DMS153 (cell line): ENCODE results near the gene DNAJC19.
"Not testable (repeated sequence)": the region's sequence is repeated elsewhere in the genome, so short reads cannot be mapped to it uniquely, and the experiment has no call there.

ENCODE experiments used
- DNase-seq: peaks from one replicate; lab custom pipeline; 2025; lab: John Stamatoyannopoulos, UW

Gene DNAJC19

DNA sequence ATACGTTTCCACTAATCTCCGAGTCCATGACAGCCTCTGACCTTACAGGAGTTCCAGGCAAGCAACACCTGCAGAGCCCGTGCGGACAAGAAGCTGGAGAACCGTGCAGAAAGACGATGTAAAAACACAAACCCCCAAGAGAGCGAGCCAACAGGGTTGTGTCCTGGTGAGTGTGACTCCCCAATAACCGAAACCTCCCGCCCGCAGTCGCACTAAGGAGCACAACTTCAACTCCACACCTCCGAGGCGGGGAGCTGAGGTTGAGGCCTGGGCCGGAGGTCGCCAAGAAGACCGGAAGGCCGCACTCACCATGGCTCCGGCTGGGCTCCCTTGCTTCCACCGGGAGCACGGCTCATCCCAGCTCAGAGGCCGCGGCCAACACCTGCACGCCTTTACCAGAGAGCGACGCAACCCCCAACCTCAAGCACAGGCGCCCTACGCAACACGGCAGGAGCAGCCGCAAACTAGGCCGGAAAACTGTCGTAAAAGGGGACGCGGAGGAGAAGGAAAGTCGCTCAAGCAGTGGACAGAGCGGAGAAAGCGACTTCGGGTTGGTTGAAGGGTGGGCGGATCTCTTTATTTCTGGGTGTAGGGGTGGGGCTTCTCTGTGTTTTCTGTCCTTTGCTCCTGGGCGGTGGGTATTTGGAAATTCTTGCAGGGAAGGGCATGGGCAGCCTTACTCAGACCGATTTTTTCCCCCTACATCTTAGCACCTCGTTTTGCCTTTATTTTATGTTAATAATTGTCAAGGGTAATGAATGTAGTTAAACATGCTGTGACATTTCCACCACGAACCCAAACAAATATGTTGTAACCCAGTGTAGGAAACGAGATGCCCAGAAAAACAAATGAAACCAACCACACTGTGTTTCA, at the start of gene DNAJC19:
TSS of gene DNAJC19 (minus strand) at position 446 of the 873 bp plus-strand sequence. CDS start at position 312, 134 bp downstream.
- peak; percentile 92 for DNase-seq

DNA sequence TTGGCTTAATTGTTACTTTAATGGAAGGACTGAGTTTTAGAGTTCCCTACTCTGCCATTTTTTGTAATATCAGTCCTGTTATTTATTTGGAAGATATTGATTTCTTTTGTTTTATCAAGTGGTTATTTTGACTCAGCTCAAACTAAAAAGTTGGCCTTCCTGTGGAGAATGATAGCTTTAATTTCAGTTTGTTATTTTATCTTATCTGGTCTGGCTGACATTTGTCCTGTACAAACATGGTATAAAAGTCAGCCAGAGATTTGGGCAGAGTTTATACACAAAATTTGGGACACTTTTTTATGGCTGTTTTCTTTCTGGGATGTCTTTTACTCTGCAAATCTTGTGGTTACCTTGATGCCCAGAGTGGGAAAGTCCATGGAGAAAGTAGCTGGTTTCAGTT, 41.4 kb upstream of the DNAJC19 start:
- no peak for DNase-seq

DNA sequence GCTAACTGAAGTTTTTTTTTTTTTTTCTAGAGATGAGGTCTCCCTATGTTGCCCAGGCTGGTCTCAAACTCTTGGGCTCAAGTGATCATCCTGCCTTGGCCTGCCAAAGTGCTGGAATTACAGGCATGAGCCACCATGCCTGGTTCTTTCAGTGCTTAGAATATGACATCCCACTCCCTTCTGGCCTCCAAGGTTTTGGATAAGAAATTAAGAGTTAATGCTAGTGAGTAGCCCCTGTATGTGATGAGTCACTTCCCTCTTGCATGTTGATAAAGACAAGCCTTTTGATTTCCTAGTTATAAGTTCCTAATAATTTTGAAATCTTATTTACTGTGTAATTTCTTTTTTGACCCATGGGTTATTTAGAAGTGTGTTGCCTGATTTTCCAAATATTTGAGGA, 35.7 kb upstream of the DNAJC19 start:
- no peak for DNase-seq

DNA sequence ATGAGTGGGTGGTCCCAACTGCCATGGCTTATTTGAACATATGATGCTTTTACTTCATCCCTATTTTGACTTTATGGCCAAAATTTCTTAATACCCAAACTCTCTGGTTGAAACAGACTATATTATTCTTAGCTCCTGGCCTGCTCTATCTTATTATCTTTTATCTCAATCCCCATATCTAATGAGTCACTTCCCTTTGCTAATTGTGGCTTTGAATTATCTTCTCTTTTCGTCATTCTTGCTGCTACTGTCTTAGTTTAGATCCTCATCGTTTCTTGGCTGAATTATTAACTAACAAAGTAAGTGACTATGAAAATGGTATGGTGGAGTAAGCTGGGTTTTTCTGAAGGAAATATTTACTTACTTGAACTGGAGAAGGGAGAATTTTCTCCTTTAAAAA, 28.2 kb upstream of the DNAJC19 start:
- DNase-seq: no peak

DNA sequence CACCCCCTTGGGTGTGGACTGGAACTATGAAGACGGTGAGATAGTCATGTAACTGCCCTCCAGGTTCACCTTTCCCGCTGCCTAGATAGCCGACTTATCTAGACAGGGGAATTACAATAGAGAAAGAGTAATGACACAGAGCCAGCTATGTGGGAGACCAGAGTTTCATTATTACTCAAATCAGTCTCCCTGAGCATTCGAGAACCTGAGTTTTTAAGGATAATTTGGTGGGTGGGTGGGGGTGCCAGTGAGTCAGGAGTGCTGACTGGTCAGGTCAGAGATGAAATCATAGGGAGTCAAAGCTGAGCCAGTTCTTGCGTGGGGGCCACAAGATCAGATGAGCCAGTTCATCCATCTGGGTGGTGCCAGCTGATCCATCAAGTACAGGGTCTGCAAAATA, 19.7 kb upstream of the DNAJC19 start:
- no peak for DNase-seq

DNA sequence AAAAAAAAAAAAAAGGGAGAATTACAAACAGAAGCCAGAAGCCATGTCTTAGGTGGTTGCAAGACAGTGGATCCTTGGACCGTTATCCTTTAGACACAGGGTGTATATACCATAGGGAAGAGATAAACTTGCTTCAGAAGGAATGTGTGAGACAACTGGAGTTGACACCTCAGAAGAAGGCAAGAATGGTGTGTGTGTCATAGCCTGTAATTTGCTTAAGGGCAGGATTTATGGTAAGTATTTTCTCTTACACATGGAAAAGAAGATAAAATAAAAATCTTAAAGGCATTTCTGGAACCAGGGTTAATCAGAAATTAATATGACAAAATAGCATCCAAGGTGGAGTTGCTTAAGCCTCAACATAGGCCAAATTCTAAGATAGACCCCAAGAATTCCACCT, 19.3 kb upstream of the DNAJC19 start:
- DNase-seq: no peak

DNA sequence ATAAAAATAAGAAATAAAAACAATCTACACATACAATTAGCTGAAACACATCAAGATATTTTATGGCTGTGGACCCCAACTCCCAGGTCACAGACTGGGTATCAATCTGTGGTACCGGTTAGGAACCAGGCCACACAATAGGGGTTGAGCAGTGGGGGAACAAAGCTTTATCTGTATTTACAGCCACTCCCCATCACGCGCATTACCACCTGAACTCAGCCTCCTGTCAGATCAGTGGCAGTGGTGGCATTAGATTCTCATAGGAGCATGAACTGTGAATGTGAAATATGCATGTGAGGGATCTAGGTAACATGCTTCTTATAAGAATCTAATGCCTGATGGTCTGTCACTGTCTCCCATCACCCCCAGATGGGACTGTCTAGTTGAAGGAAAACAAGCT, 17.7 kb upstream of the DNAJC19 start:
- DNase-seq: no peak

DNA sequence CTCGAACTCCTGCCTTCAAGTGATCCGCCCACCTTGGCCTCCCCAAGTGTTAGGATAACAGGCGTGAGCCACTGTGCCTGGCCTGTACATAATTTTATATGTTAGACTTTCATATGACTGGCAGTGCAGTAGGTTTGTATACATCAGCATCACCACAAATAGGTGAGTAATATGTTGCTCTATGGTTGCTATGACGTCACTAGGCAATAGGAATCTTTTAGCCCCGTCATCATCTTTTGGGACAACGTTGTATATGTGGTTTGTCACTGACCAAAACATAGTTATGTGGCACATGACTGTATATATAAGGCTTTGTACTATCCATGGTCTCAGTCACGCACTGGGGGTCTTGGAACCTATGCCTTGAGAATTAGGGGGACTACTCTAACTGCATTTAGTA, 17.0 kb upstream of the DNAJC19 start:
- no peak for DNase-seq

DNA sequence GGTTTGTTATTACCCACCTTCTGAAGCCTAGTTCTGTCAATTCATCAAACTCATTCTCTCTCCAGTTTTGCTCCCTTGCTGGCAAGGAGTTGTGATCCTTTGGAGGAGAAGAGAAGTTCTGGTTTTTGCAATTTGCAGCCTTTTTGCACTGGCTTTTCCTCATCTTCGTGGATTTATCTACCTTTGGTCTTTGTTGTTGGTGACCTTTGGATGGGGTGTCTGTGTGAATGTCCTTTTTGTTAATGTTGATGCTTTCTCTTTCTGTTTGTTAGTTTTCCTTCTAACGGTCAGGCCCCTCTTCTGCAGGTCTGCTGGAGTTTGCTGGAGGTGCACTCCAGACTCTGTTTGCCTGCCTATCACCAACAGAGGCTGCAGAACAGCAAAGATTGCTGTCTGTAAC, 13.9 kb upstream of the DNAJC19 start:
- DNase-seq: not testable (repeated sequence)

DNA sequence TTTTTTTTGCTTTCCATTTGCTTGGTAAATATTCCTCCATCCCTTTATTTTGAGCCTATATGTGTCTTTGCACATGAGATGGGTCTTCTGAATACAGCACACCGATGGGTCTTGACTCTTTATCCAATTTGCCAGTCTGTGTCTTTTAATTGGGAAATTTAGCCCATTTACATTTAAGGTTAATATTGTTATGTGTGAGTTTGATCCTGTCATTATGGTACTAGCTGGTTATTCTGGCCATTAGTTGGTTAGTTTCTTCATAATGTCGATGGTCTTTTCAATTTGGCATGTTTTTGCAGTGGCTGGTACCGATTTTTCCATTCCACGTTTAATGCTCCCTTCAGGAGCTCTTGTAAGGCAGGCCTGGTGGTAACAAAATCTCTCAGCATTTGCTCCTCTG, 12.8 kb upstream of the DNAJC19 start:
- DNase-seq: not testable (repeated sequence)

DNA sequence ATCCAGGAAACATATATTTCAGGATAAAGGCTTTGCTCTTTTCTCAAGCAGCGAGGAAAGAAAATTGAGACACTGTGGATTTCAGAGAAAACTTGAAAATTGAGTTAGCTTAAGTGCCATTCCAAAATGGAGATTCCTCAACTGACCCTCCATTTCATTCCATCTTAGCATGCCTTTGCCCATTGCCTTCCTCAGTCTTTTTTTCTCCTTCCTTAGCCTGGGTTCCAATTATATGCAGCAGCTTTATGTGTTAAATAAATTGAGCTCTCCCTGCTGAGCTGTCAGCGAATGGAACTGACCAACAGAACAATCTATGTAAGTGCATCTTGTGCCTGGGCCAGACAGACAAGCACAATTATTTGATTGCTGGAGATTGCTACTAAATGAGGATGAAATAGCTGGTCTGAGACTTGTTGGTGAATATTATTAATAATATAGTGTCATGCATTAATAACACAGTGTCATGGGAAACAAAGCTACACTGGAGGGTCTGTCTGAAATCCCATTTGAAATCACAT, 6.9 kb upstream of the DNAJC19 start:
- no peak for DNase-seq

DNA sequence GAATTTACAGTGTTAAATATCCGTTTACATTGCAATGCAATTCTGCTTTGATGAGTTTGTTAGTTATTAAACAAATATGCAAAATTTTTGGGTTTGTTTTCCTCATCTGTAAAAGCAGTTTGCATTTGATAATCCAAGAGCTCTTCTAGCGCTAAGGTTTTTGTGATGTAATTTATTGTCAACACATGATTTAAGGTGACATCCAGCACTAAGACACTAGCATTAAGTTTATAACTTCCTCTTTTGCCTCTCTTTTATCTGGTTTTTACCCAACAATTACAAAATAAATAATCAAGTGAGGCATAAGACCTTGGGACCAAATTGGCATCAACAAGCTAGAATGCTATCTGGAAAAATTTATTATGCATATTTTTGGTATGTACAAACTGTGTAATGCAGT, 969 bp upstream of the DNAJC19 start:
- DNase-seq: no peak

DNA sequence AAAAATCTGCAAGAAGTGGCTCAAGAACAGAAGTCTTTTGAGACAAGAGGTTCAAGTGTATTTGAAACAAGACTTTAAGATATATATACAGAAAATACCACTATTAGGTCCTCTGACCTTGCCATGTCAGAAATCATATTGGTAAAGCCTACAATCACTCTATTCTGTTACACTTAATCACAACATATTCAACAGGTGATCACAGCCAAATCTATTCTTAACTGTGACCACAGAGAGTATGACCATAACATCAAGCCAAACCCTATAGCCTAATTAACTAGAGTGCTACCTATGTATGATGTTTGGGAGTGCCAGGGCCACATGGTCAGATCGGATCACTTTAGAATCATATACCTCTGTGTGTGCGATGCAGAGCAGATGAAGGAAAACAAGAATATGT, 2.2 kb downstream of the DNAJC19 start:
- DNase-seq: no peak

DNA sequence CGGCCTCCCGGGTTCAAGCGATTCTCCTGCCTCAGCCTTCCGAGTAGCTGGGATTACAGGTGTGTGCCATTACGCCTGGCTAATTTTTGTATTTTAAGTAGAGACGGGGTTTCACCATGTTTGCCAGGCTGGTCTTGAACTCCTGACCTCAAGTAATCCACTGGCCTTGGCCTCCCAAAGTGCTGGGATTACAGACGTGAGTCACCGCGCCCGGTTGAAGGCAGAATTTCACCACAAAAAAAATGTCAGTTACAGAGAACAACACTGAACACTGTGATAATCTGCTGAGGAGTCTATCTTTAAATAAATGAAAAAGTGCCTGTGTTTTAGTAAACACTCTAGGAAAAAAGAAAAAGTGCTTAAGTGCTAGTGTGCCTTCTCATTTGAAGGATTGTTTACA, 3.2 kb downstream of the DNAJC19 start:
- DNase-seq: not testable (repeated sequence)

DNA sequence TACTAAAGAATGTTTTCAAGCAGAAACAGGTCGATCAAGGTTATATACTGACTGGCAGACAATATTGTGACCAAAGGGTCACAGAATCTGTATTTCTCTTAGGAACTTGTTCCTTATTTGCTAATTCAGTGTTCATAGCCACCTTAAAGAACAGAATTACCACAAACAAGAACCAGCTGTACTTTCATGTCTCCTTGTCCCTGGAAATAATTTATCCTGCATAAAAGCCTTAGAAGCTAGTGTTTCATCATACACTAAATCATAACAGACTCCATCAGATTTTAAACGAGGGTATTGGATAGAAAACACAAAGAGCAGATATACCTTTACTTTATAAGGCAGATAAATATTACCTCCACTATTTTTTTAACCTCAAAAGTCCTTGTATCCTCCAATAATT, 6.4 kb downstream of the DNAJC19 start:
- DNase-seq: no peak

DNA sequence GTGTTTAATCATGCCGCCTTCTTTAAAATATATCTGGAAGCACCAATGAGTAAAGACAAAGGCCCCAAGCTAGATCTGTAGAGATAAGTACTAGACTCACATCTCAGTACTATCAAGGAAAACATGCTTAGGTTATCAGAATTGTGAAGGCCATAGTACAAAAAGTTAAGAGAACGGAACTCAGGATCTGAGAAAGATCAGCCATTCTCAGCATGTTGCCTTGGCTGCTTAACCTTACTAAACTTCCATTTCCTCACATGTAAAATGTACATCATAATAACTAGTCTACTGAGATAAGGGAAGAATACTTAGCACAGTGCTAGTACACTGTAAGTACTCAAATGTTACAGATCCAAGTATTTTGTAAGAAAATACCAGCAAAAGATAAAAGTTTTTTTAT, 7.6 kb downstream of the DNAJC19 start:
- no peak for DNase-seq

DNA sequence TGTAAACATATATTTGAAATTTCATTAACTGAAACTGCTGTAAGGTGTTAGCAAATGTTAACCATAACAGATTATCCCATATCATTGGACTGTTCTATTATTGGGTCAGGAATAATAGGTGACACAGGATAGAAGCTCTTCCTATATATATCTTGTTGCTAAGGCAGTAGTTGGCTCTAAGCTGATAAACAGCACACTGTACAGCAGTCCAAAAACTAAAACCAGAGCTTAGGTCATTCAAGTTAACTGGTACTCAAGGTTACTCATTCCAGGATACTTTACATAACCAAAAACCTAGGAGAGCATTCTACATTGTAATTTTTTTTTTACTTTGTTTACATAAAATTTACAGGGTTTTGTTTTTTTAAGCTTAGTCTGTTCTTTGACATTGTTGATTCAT, 8.9 kb downstream of the DNAJC19 start:
- DNase-seq: no peak

DNA sequence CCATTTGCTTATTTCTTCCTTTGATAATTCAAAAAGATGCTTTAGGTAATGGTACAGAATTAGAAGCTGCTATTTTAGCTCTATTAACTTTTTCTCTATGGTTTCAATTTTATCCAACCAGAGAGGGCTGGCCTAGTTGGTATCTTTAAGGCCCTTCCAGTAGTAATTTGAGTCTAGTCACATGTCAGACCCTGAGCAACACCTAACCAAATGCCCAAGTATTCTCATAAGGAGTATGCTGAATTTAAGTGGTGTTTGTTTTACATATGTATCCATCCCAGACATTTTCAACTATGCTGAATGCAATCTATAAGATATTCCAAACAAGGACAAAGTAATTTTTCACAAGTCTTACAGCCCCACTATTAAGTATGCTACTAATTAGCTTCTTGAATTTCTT, 9.6 kb downstream of the DNAJC19 start:
- no peak for DNase-seq

DNA sequence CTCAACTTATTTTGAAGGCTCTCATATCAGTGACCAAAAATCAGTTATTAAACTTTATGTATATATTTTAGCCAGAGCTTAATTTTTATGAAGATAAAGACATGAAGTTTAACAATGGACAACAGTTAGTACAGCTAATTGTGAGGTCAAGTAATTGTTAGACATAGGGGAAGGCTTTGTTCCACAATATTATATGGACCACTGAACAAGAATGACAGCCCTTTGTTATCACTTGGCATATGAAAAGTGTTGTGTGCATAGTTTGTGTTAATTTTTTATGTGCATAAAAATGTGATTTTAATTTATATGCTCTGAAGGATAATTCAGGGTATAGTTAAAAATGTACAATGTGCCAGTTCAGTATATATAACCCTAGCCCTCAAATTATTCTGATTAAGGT, 12.0 kb downstream of the DNAJC19 start:
- no peak for DNase-seq

DNA sequence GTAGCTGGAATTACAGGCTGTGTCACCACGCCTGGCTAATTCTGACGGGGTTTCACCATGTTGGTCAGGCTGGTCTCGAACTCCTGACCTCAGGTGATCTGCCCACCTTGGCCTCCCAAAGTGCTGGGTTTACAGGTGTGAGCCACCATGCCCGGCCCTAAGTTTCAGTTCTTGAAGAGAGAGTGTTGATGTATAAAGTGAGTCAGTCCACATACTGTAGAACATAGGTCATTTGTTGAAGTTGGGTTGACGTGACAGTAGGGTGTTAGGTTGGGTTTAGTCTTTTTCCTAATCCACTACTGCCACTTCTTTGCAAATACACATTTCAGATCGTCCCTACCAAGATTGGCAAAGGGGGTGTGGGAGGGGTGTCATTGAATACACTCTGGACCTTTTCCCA, 15.2 kb downstream of the DNAJC19 start:
- no peak for DNase-seq

DNA sequence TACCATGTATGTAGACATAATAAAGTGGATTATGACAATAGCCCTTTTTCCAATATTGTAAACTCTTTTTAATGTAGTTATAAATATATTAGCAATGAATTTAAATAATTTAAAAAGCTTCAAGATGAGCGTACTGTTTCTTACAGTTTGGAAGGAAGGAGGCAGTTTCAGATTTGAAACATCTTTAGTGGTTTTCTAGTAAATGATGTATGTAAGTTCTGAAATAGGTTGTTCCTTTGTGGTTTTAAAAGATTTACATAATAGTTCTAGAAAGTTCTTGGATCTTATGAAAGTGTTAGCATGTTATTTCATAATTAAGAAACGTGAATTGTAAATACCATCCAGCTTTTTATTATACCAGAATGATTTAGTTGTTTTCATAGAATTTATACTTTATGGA, 16.0 kb downstream of the DNAJC19 start:
- no peak for DNase-seq

DNA sequence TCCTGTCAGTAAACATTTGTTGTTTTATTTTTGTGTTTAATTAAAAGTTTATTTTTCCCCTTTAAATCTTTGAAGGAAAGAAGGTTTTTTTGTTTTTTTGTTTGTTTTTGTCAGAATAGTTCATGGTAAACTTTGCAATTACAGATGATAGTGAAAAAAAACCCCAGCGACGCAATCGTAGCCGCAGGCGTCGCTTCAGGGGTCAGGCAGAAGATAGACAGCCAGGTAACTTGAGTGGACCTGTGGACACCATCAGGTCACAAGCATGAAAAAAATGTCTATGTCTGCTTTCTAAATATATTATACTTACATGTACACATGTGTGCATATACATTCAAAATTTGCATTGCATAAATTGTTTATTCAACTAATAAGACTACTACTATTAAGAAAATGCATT, 18.6 kb downstream of the DNAJC19 start:
- no peak for DNase-seq

DNA sequence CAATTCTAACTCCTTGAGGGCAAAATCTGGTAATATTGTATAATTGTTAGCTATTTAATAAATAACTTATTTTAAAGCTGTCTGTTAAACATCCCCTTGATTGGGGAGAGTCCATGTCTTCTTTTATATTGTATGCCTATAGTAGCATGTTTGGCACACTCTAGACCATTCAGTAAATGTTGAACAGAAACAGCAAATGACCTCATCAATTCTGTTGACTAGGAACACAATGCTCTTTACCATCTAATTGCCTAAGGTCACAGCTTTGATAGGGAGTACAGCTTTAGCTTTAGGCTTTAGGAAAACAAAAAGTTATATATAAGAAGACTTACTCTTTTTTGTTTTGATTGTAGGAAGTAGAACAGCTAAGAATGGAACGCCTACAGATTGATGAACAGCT, 27.0 kb downstream of the DNAJC19 start:
- no peak for DNase-seq

DNA sequence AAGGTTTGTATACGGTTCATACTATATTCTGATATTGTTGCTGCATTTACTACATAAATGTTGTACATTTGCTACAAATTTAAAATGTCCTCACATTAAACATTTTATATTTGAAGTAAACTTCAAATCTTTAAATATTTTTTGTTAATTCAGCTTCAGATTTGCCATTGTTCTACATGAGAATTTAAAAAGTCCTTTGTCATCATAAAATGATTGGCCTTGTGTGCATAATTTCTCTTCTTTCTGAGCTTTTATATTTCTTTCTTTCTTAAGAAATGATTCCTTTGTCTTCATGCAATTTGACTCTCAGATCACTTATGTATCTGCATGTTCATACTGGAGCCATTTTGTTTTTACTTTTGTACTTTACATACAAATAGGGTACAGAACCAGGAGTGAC, 28.0 kb downstream of the DNAJC19 start:
- DNase-seq: no peak
